IMR-90 (cell line): Measurements from ENCODE around the gene SPART. TPM values are rescaled to one million over a fixed set of nuclear protein-coding genes. Genes with fewer than 3 reads are reported as not detected.

Source experiments
- ATAC-seq: fragments of 200-7000 bp; cut with Tn5 transposase; 2 replicates; pipeline ENCODE4 v1.9.1; 2020; ENCODE audit warnings: low read depth, mild to moderate bottlenecking, moderate library complexity
- BruUV-seq: library from RNA; stranded (reverse); fragments of 400-500 nt; replicated peaks from 2 replicates; lab custom pipeline; 2021; lab: Mats Ljungman, UMichigan
- CTCF ChIA-PET: fragments of 300-600 bp; formaldehyde crosslinking; extraction: SDS; loops from one replicate; lab custom pipeline; 2021; ENCODE audit warnings: antibody characterized with exemption; lab: Yijun Ruan, JAX
- POLR2A ChIA-PET: fragments of 300-600 bp; sonication (Branson Sonifier 250); formaldehyde crosslinking; loops from one replicate; lab custom pipeline; 2022; ENCODE audit warnings: antibody characterized with exemption; ENCODE audit not compliant: unreplicated experiment; lab: Charles Lee
- DNase-seq: peaks from one replicate; pipeline ENCODE4 v3.0.0; 2013
- H2AFZ ChIP-seq: replicated peaks from 2 replicates; pipeline ENCODE3; 2013; ENCODE audit warnings: low read length, mild to moderate bottlenecking; ENCODE audit not compliant: poor library complexity
- H2AK5ac ChIP-seq: 2 replicates; pipeline ENCODE4 v1.6.1; 2013; ENCODE audit warnings: low read depth, low read length, inconsistent platforms
- H2AK9ac ChIP-seq: replicated peaks from 2 replicates; pipeline ENCODE3; 2013; ENCODE audit warnings: mild to moderate bottlenecking, low read depth, low read length, moderate library complexity; ENCODE audit not compliant: poor library complexity
- H2BK120ac ChIP-seq: 2 replicates; pipeline ENCODE4 v1.6.1; 2013; ENCODE audit warnings: low read depth, low read length, inconsistent platforms
- H2BK15ac ChIP-seq: 3 replicates; pipeline ENCODE4 v1.6.1; 2013; ENCODE audit warnings: low read depth, low read length, inconsistent platforms
- H2BK20ac ChIP-seq: 2 replicates; pipeline ENCODE4 v1.6.1; 2013; ENCODE audit warnings: low read depth, mild to moderate bottlenecking, inconsistent platforms, low read length, moderate library complexity
- H2BK5ac ChIP-seq: 2 replicates; pipeline ENCODE4 v1.6.1; 2013; ENCODE audit warnings: mild to moderate bottlenecking, low read depth, low read length, inconsistent platforms; ENCODE audit not compliant: poor library complexity, severe bottlenecking
- H3K14ac ChIP-seq: replicated peaks from 2 replicates; pipeline ENCODE4 v1.6.1; 2013; ENCODE audit warnings: low read depth, low read length, inconsistent platforms
- H3K18ac ChIP-seq: 2 replicates; pipeline ENCODE4 v1.6.1; 2013; ENCODE audit warnings: low read depth, low read length, control low read depth
- H3K23ac ChIP-seq: 2 replicates; pipeline ENCODE4 v1.6.1; 2013; ENCODE audit warnings: low read depth, low read length, inconsistent platforms
- H3K27ac ChIP-seq: 2 replicates; pipeline ENCODE4 v1.5.1; 2013; ENCODE audit warnings: mild to moderate bottlenecking, control low read depth, low read length; ENCODE audit not compliant: insufficient read depth
- H3K27me3 ChIP-seq: 2 replicates; pipeline ENCODE4 v1.6.1; 2013; ENCODE audit warnings: low read length; ENCODE audit not compliant: control insufficient read depth, insufficient read depth
- H3K36me3 ChIP-seq: 2 replicates; pipeline ENCODE4 v1.6.1; 2013; ENCODE audit warnings: low read length, mixed read lengths; ENCODE audit not compliant: control insufficient read depth, insufficient read depth
- H3K4ac ChIP-seq: 2 replicates; pipeline ENCODE4 v1.6.1; 2013; ENCODE audit warnings: low read depth, low read length, inconsistent platforms
- H3K4me1 ChIP-seq: 2 replicates; pipeline ENCODE4 v1.6.1; 2013; ENCODE audit warnings: low read length, mixed read lengths; ENCODE audit not compliant: control insufficient read depth, insufficient read depth
- H3K4me2 ChIP-seq: 2 replicates; pipeline ENCODE4 v1.6.1; 2013; ENCODE audit warnings: low read depth, mild to moderate bottlenecking, control low read depth, low read length, moderate library complexity
- H3K4me3 ChIP-seq: 2 replicates; pipeline ENCODE4 v1.5.1; 2013; ENCODE audit warnings: low read depth, mild to moderate bottlenecking, control low read depth, low read length, moderate library complexity; ENCODE audit not compliant: insufficient read depth
- H3K56ac ChIP-seq: 2 replicates; pipeline ENCODE4 v1.6.1; 2013; ENCODE audit warnings: low read length, inconsistent platforms; ENCODE audit not compliant: insufficient read depth; ENCODE audit errors: extremely low read depth
- H3K79me1 ChIP-seq, 2 experiments: 2 replicates each; pipeline ENCODE4 v1.6.1; 2013; ENCODE audit warnings: low read length in 2 of 2, inconsistent platforms in 1 of 2, low read depth in 1 of 2
- H3K9ac ChIP-seq: 2 replicates; pipeline ENCODE4 v1.6.1; 2013; ENCODE audit warnings: low read depth, low read length, control low read depth
- H3K9me1 ChIP-seq: 2 replicates; pipeline ENCODE4 v1.6.1; 2013; ENCODE audit warnings: low read length, inconsistent platforms; ENCODE audit not compliant: insufficient read depth
- H3K9me3 ChIP-seq: 2 replicates; pipeline ENCODE4 v1.6.1; 2013; ENCODE audit warnings: low read length; ENCODE audit not compliant: control insufficient read depth, insufficient read depth
- H4K20me1 ChIP-seq: 2 replicates; pipeline ENCODE4 v1.6.1; 2013; ENCODE audit warnings: low read length, inconsistent platforms; ENCODE audit not compliant: insufficient read depth
- H4K5ac ChIP-seq: 2 replicates; pipeline ENCODE4 v1.6.1; 2013; ENCODE audit warnings: mild to moderate bottlenecking, low read depth, low read length, control low read depth
- H4K8ac ChIP-seq, 2 experiments: 2 replicates each; pipeline ENCODE4 v1.6.1; 2013; ENCODE audit warnings: low read depth in 2 of 2, low read length in 2 of 2, control low read depth in 1 of 2, inconsistent platforms in 1 of 2
- H4K91ac ChIP-seq: 2 replicates; pipeline ENCODE4 v1.6.1; 2013; ENCODE audit warnings: low read depth, low read length, inconsistent platforms; ENCODE audit not compliant: insufficient read depth
- BHLHE40 ChIP-seq: fragments of 150-350 bp; IDR thresholded peaks from 2 replicates; pipeline ENCODE4 v1.6.1; 2016; ENCODE audit warnings: mild to moderate bottlenecking, low read depth, low read length
- CEBPB ChIP-seq: IDR thresholded peaks from 2 replicates; pipeline ENCODE4 v1.6.1; 2012; ENCODE audit warnings: low read depth, low read length, improper control_type of control experiment
- CTCF ChIP-seq: conservative IDR thresholded peaks from 2 replicates; pipeline ENCODE4 v1.5.1; 2012; ENCODE audit warnings: mild to moderate bottlenecking, low read depth, low read length, improper control_type of control experiment
- FOS ChIP-seq: fragments of 150-350 bp; IDR thresholded peaks from 2 replicates; pipeline ENCODE4 v1.6.1; 2016; ENCODE audit warnings: low read depth, low read length
- MAFK ChIP-seq: IDR thresholded peaks from 2 replicates; pipeline ENCODE4 v1.6.1; 2012; ENCODE audit warnings: low read depth, low read length, improper control_type of control experiment
- MAZ ChIP-seq: IDR thresholded peaks from 2 replicates; pipeline ENCODE4 v1.6.1; 2012; ENCODE audit warnings: low read depth, mild to moderate bottlenecking, low read length, improper control_type of control experiment, moderate library complexity, borderline replicate concordance
- MXI1 ChIP-seq: IDR thresholded peaks from 2 replicates; pipeline ENCODE4 v1.6.1; 2012; ENCODE audit warnings: low read depth, mild to moderate bottlenecking, low read length, moderate library complexity, borderline replicate concordance
- NFE2L2 ChIP-seq: fragments of 150-350 bp; IDR thresholded peaks from 2 replicates; pipeline ENCODE4 v1.6.1; 2016; ENCODE audit warnings: low read depth, mild to moderate bottlenecking, low read length
- RAD21 ChIP-seq: IDR thresholded peaks from 2 replicates; pipeline ENCODE4 v1.6.1; 2012; ENCODE audit warnings: low read length, improper control_type of control experiment
- RCOR1 ChIP-seq: IDR thresholded peaks from 2 replicates; pipeline ENCODE4 v1.6.1; 2012; ENCODE audit warnings: mild to moderate bottlenecking, low read length, improper control_type of control experiment; ENCODE audit not compliant: insufficient replicate concordance
- RFX5 ChIP-seq: IDR thresholded peaks from 2 replicates; pipeline ENCODE4 v1.8.0; 2012; ENCODE audit warnings: low read depth, mild to moderate bottlenecking, low read length, moderate library complexity
- SMC3 ChIP-seq: fragments of 150-350 bp; IDR thresholded peaks from 2 replicates; pipeline ENCODE4 v1.6.1; 2016; ENCODE audit warnings: low read depth, mild to moderate bottlenecking, antibody characterized with exemption, low read length, moderate library complexity
- USF2 ChIP-seq: fragments of 150-350 bp; IDR thresholded peaks from 2 replicates; pipeline ENCODE4 v1.6.1; 2017; ENCODE audit warnings: mild to moderate bottlenecking, antibody characterized with exemption, low read length, low read depth
- WGBS, 2 experiments: methylation state at CpG; one replicate each; pipeline versions ENCODE4 v1.1.5 to v1.1.7; 2013; ENCODE audit warnings: missing lambda C conversion rate in 2 of 2; ENCODE audit not compliant: insufficient read length in 1 of 2; ENCODE audit errors: extremely low coverage in 2 of 2; 5-methylcytosine and 5-hydroxymethylcytosine counted together
- dilution Hi-C: fragments of 300-500 bp; cut with HindIII; formaldehyde crosslinking; loops from one replicate; pipeline ENCODE4 v1.14.3; 2018; ENCODE audit warnings: low sequenced_read_pairs; ENCODE audit not compliant: unreplicated experiment
- in situ Hi-C: fragments of 300-500 bp; cut with MboI; formaldehyde crosslinking; loops from 3 replicates; pipeline ENCODE4 v1.14.3; 2019; ENCODE audit warnings: low sequenced_read_pairs, inconsistent platforms, mixed read lengths
- intact Hi-C: fragments of 100-400 bp; cut with micrococcal nuclease; formaldehyde crosslinking; loops from 2 replicates; pipeline ENCODE4 v1.10.0; 2022
- polyA plus RNA-seq, 3 experiments: library from polyadenylated mRNA; depleted of rRNA; stranded (reverse); fragments of >200 nt; gene quantifications; 2 replicates each; pipeline ENCODE4 v1.2.3, GENCODE V29; 2012; ENCODE audit warnings: low replicate concordance in 1 of 3
- total RNA-seq: library from RNA; depleted of rRNA; stranded (reverse); fragments of >200 nt; gene quantifications from 2 replicates; pipeline ENCODE4 v1.2.3, GENCODE V29; 2012
- TF ChIP-seq, protein P1 (sequence below): fragments of 150-350 bp; IDR thresholded peaks from 2 replicates; pipeline ENCODE4 v1.6.1; 2016; ENCODE audit warnings: low read depth, mild to moderate bottlenecking, low read length, moderate library complexity, borderline replicate concordance

SPART gene
- total and polyA plus RNA-seq, 2 of the 4 experiments (the other 2 are of a cell fraction), result 43.8 to 110 TPM

DNA sequence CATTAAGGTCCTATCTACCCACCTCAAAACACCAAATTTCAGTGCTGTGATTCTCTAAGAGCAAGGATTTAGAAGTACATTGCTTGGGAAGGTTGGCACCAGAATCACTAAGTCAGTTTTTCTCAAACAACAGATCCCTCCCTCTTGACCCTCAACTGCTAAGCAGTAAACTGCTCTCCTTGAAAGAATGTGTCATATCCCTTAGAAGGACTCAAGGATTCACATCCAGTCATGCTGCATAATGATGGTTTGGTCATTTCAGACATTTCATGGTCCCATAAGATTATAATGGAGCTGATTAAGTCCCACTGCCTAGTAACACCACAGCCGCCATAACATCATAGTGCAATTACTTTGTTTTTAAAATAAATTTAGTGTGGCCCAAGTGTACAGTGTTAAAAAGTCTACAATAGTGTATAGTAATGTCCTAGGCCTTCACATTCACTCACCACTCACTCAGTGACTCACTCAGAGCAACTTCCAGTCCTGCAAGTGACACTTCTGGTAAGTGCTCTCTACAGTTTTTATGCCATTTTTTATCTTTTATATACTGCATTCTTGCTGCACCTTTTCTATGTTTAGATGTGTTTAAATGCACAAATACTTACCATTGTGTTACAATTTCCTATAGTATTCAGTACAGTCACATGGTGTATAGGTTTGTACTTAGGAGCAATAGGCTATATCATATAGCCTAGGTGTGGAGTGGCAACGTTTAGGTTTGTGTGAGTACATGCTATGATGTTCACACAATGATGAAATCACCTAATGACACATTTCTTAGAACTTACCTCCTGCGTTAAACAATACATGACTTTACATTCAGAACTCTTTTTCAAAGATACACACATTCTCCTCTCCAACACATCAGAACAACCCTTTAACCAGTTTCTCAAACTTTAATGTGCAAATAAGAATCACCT, 32.9 kb downstream of the SPART start:
- H3K79me1 ChIP-seq, result peaks cover 7 to 18% of the 10 kb centered on the region in 2 experiments; a peak in 3 of 4 replicates
- H2AK5ac ChIP-seq, result no peak overlapping the region
- ATAC-seq (peak; percentile 42), DNase-seq (peak; percentile 18)
- H3K9ac ChIP-seq, result no peak overlapping the region
- no CpG with 5 or more reads among the region's 3 CpGs for WGBS, 2 experiments
- no TSS peak for BruUV-seq
- H3K9me3 ChIP-seq, result no peaks in the 10 kb centered on the region
- intact Hi-C loops, result no loop called here
- H2BK15ac ChIP-seq, result no peak overlapping the region
- no peak overlapping the region for H3K14ac ChIP-seq
- no peak overlapping the region for H2BK120ac ChIP-seq
- dilution Hi-C loops, result no loop called here
- H4K8ac ChIP-seq, result no peak overlapping the region
- H3K27me3 ChIP-seq, result no peaks in the 10 kb centered on the region
- H3K36me3 ChIP-seq, result peaks cover 23% of the 10 kb centered on the region
- H4K5ac ChIP-seq, result no peak overlapping the region
- no peak overlapping the region for H3K4ac ChIP-seq
- no peak overlapping the region for H2AFZ ChIP-seq
- H3K23ac ChIP-seq, result no peak overlapping the region
- no peak overlapping the region for H4K91ac ChIP-seq
- no peak overlapping the region for H3K56ac ChIP-seq
- no peak overlapping the region for H3K27ac ChIP-seq
- H3K4me1 ChIP-seq, result no peaks in the 10 kb centered on the region
- H3K9me1 ChIP-seq, result 0 out of 2 replicates have a peak, but pooled peaks cover 3% of the 10 kb centered on the region
- ChIA-PET CTCF (interaction anchor here (1.0 to 1.5 kb wide), 2 partner anchors 28 to 34 kb away, joined by 4 to 5 read pairs; no protein-coding TSS in a partner anchor), POLR2A (no interaction called here)
- in situ Hi-C loops, result no loop called here
- no peak overlapping the region for H3K18ac ChIP-seq
- no peaks in the 10 kb centered on the region for H4K20me1 ChIP-seq
- H3K4me3 ChIP-seq, result no peak overlapping the region
- H2BK20ac ChIP-seq, result no peak overlapping the region
- no peak overlapping the region for H2BK5ac ChIP-seq
- H3K4me2 ChIP-seq, result no peak overlapping the region
- no peak overlapping the region for H2AK9ac ChIP-seq
- TF ChIP-seq RFX5 (no peak), MXI1 (no peak), CEBPB (no peak), RAD21 (no peak), BHLHE40 (no peak), MAZ (no peak), NFE2L2 (no peak), USF2 (no peak), RCOR1 (no peak), MAFK (no peak), CTCF (no peak), SMC3 (no peak), FOS (no peak)
- TF ChIP-seq, protein P1, sequence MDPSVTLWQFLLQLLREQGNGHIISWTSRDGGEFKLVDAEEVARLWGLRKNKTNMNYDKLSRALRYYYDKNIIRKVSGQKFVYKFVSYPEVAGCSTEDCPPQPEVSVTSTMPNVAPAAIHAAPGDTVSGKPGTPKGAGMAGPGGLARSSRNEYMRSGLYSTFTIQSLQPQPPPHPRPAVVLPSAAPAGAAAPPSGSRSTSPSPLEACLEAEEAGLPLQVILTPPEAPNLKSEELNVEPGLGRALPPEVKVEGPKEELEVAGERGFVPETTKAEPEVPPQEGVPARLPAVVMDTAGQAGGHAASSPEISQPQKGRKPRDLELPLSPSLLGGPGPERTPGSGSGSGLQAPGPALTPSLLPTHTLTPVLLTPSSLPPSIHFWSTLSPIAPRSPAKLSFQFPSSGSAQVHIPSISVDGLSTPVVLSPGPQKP, result no peak
